HG02798 (cell line): Measurements from ENCODE around the gene TEN1.

ENCODE experiments used
- ATAC-seq: cut with Tn5 transposase; IDR thresholded peaks from one replicate; pipeline ENCODE4 v1.9.1; 2021; ENCODE audit warnings: mild to moderate bottlenecking; ENCODE audit not compliant: unreplicated experiment, poor library complexity

The TEN1 gene

GRCh38 chr17:75975757-75976174, 3.3 kb upstream of the TEN1 start:
- ATAC-seq: no peak

- no peak for ATAC-seq
Measured at GRCh38 chr17:75976175-75976848, 2.7 kb upstream of the TEN1 start.

GRCh38 chr17:75979705-75980187, 706 bp downstream of the TEN1 start:
- peak; percentile 16 for ATAC-seq

- ATAC-seq: no peak
Measured at GRCh38 chr17:75980188-75981018, 1.4 kb downstream of the TEN1 start.

- no peak for ATAC-seq
Measured at GRCh38 chr17:75981019-75981615, 2.1 kb downstream of the TEN1 start.

- ATAC-seq: no peak
Measured at GRCh38 chr17:75983501-75984181, 4.6 kb downstream of the TEN1 start.

- no peak for ATAC-seq
Measured at GRCh38 chr17:75985986-75986385, 6.9 kb downstream of the TEN1 start.

- no peak for ATAC-seq
Measured at GRCh38 chr17:75987041-75987440, 8.0 kb downstream of the TEN1 start.

- no peak for ATAC-seq
Measured at GRCh38 chr17:75991396-75991795, 12.4 kb downstream of the TEN1 start.

- ATAC-seq: no peak
Measured at GRCh38 chr17:75994802-75995370, 15.8 kb downstream of the TEN1 start.

GRCh38 chr17:75995385-75995925, 16.4 kb downstream of the TEN1 start:
- ATAC-seq: no peak

GRCh38 chr17:75996665-75997590, 17.9 kb downstream of the TEN1 start:
- no peak for ATAC-seq

GRCh38 chr17:75998327-75998795, 19.3 kb downstream of the TEN1 start:
- ATAC-seq: no peak

- no peak for ATAC-seq
Measured at GRCh38 chr17:76000016-76000754, 21.1 kb downstream of the TEN1 start.

GRCh38 chr17:76000755-76001521, 21.9 kb downstream of the TEN1 start, which contains the start of gene CDK3:
Gene CDK3, plus strand, starts transcription at chr17:76000855. Its CDS starts 571 bp downstream, at chr17:76001426.
- ATAC-seq: no peak

- no peak for ATAC-seq
Measured at GRCh38 chr17:76002100-76002499, 23.1 kb downstream of the TEN1 start.

- no peak for ATAC-seq
Measured at GRCh38 chr17:76003915-76004314, 24.9 kb downstream of the TEN1 start.
